HepG2 (cell line): Measurements from ENCODE around the gene B4GALT5. TPM values are rescaled to one million over a fixed set of nuclear protein-coding genes. Genes with fewer than 3 reads are reported as not detected.
A peak's percentile ranks its signal among the peaks of the same experiment; 100 is the strongest.

Source experiments
- ATAC-seq: fragments of 200-7000 bp; cut with Tn5 transposase; 3 replicates; pipeline ENCODE4 v1.9.1; 2020; ENCODE audit warnings: mild to moderate bottlenecking, moderate library complexity
- BruUV-seq: library from RNA; stranded (reverse); fragments of 400-500 nt; replicated peaks from 2 replicates; lab custom pipeline; 2021; lab: Mats Ljungman, UMichigan
- CTCF ChIA-PET: fragments of 300-600 bp; formaldehyde crosslinking; extraction: SDS; loops from one replicate; lab custom pipeline; 2021; ENCODE audit warnings: low total read pairs, inconsistent platforms, low intra/inter-chr PET ratio; lab: Yijun Ruan, JAX
- POLR2A ChIA-PET: fragments of 350-600 bp; sonication (Branson Sonifier 250); formaldehyde crosslinking; loops from one replicate; lab custom pipeline; 2020; ENCODE audit warnings: antibody characterized with exemption, inconsistent platforms; lab: Yijun Ruan, JAX
- DNase-seq: peaks from one replicate; pipeline ENCODE4 v3.0.0-alpha.2; 2015; ENCODE audit warnings: low spot score
- FAIRE-seq: peaks from 3 replicates; lab custom pipeline; 2011; peaks lifted over from hg19 to GRCh38; lab: Jason Lieb, UNC
- H2AFZ ChIP-seq: one replicate; pipeline ENCODE4 v1.6.1; 2011; ENCODE audit warnings: low read length, inconsistent platforms
- H3K27ac ChIP-seq: fragments of 300-600 bp; 3 replicates; pipeline ENCODE4 v1.8.0; 2011; ENCODE audit warnings: mixed run types, mild to moderate bottlenecking, mixed read lengths, low read length, inconsistent platforms; ENCODE audit not compliant: insufficient read depth; ENCODE audit errors: extremely low read length
- H3K27me3 ChIP-seq, 2 experiments: fragments of 200-600 bp in 1 of 2; 2 replicates in 1 of 2; 3 replicates in 1 of 2; pipeline versions ENCODE4 v1.6.0 to v1.8.0; 2011; ENCODE audit warnings: low read length in 2 of 2, mild to moderate bottlenecking in 2 of 2, moderate library complexity in 2 of 2, inconsistent platforms in 1 of 2; ENCODE audit not compliant: insufficient read depth in 2 of 2, control insufficient read depth in 1 of 2
- H3K36me3 ChIP-seq, 2 experiments: fragments of 200-600 bp in 1 of 2; replicated peaks in 1 of 2; 2 replicates in 1 of 2; 3 replicates in 1 of 2; pipeline versions ENCODE4 v1.5.1 to v1.8.0; 2011; ENCODE audit warnings: low read length in 2 of 2, inconsistent platforms in 1 of 2; ENCODE audit not compliant: insufficient read depth in 2 of 2, control insufficient read depth in 1 of 2
- H3K4me1 ChIP-seq: 2 replicates; pipeline ENCODE4 v1.5.1; 2012; ENCODE audit warnings: low read length, inconsistent platforms; ENCODE audit not compliant: insufficient read depth
- H3K4me2 ChIP-seq: 2 replicates; pipeline ENCODE4 v1.6.0; 2011; ENCODE audit warnings: low read depth, low read length, inconsistent platforms
- H3K4me3 ChIP-seq, 3 experiments: fragments of 200-600 bp in 1 of 3; sonication (generic), shearing (Covaris generic) in 1 of 3; replicated peaks in 1 of 3; 2 replicates each; pipeline ENCODE4 v1.5.1; 2011 to 2016; ENCODE audit warnings: low read length in 3 of 3, inconsistent platforms in 2 of 3, low read depth in 2 of 3, mild to moderate bottlenecking in 2 of 3, control low read depth in 1 of 3, mixed read lengths in 1 of 3; ENCODE audit not compliant: insufficient read depth in 1 of 3
- H3K79me2 ChIP-seq: one replicate; pipeline ENCODE4 v1.6.1; 2011; ENCODE audit warnings: low read length, inconsistent platforms; ENCODE audit not compliant: insufficient read depth
- H3K9ac ChIP-seq: 2 replicates; pipeline ENCODE4 v1.6.0; 2011; ENCODE audit warnings: mild to moderate bottlenecking, low read depth, low read length, inconsistent platforms; ENCODE audit not compliant: insufficient read depth
- H3K9me3 ChIP-seq: 2 replicates; pipeline ENCODE4 v1.5.1; 2012; ENCODE audit warnings: mild to moderate bottlenecking, low read length
- H4K20me1 ChIP-seq: 2 replicates; pipeline ENCODE4 v1.6.0; 2011; ENCODE audit warnings: inconsistent platforms, mild to moderate bottlenecking, low read length, moderate library complexity; ENCODE audit not compliant: insufficient read depth
- CHCHD3 ChIP-seq: sonication (generic); formaldehyde crosslinking; IDR thresholded peaks from 2 replicates; pipeline ENCODE4 v1.8.0; 2022; ENCODE audit warnings: mild to moderate bottlenecking, missing genetic modification reagents, moderate library complexity
- CHD2 ChIP-seq: IDR thresholded peaks from 2 replicates; pipeline ENCODE4 v1.6.1; 2011; ENCODE audit warnings: low read depth, low read length, improper control_type of control experiment
- ELF4 ChIP-seq: sonication (generic); formaldehyde crosslinking; IDR thresholded peaks from 2 replicates; pipeline ENCODE4 v1.5.0; 2020; ENCODE audit warnings: missing genetic modification reagents, mild to moderate bottlenecking, moderate library complexity, borderline replicate concordance
- ERF ChIP-seq: IDR thresholded peaks from 2 replicates; pipeline ENCODE4 v1.6.1; 2018; ENCODE audit warnings: missing biosample characterization, missing genetic modification reagents
- ETS1 ChIP-seq: sonication (generic); formaldehyde crosslinking; IDR thresholded peaks from 2 replicates; pipeline ENCODE4 v1.4.0; 2020; ENCODE audit warnings: missing genetic modification reagents
- RAD21 ChIP-seq: fragments of 450-650 bp; formaldehyde crosslinking; IDR thresholded peaks from 2 replicates; pipeline ENCODE4 v1.5.0; 2020; ENCODE audit warnings: mild to moderate bottlenecking
- TAF15 ChIP-seq: fragments of 200-400 bp; formaldehyde crosslinking; IDR thresholded peaks from one replicate; pipeline ENCODE4 v1.6.1; 2018; ENCODE audit warnings: mild to moderate bottlenecking, low read depth, low read length; ENCODE audit not compliant: poor library complexity, severe bottlenecking
- ZBTB25 ChIP-seq: IDR thresholded peaks from 2 replicates; pipeline ENCODE4 v1.6.1; 2018; ENCODE audit warnings: missing genetic modification reagents
- ZBTB8A ChIP-seq: sonication (generic); formaldehyde crosslinking; IDR thresholded peaks from 2 replicates; pipeline ENCODE4 v1.4.0; 2020; ENCODE audit warnings: mild to moderate bottlenecking, low read depth, missing genetic modification reagents, borderline replicate concordance
- ZIK1 ChIP-seq: sonication (generic); formaldehyde crosslinking; IDR thresholded peaks from 2 replicates; pipeline ENCODE4 v1.5.0; 2020; ENCODE audit warnings: mild to moderate bottlenecking, low read depth, missing genetic modification reagents, borderline replicate concordance
- ZNF563 ChIP-seq: sonication (generic); formaldehyde crosslinking; IDR thresholded peaks from 2 replicates; pipeline ENCODE4 v1.8.0; 2022; ENCODE audit warnings: mild to moderate bottlenecking, moderate library complexity, missing genetic modification reagents
- ZNF704 ChIP-seq: sonication (generic); formaldehyde crosslinking; IDR thresholded peaks from 2 replicates; pipeline ENCODE4 v1.8.1; 2023; ENCODE audit warnings: mild to moderate bottlenecking, inconsistent platforms, moderate library complexity, missing genetic modification reagents, borderline replicate concordance
- WGBS: methylation state at CpG from one replicate; pipeline ENCODE4 v1.1.6; 2017; ENCODE audit warnings: low lambda C conversion rate; 5-methylcytosine and 5-hydroxymethylcytosine counted together
- in situ Hi-C: cut with HindIII; loops from 2 replicates; pipeline ENCODE4 v1.10.0; 2017; ENCODE audit warnings: low pct_unique_long_range_greater_than_20kb; ENCODE audit not compliant: extremely low pct_ligation_motif_present
- intact Hi-C: fragments of 100-400 bp; cut with micrococcal nuclease; formaldehyde crosslinking; loops from one replicate; pipeline ENCODE4 v1.10.0; 2022; ENCODE audit not compliant: unreplicated experiment
- polyA plus RNA-seq, 8 experiments: library from polyadenylated mRNA; depleted of rRNA in 3 of 8; stranded (reverse) in 7 of 8; unstranded in 1 of 8; fragments of >200 nt; fragmentation: Illumina TruSeq in 4 of 8; extraction: Trizol in 4 of 8; gene quantifications; 2 replicates each; pipeline versions ENCODE4 v1.2.1 to v1.2.3, GENCODE V29; 2011 to 2016; ENCODE audit warnings: low read depth in 4 of 8, missing spikeins in 1 of 8, mixed read lengths in 1 of 8; ENCODE audit not compliant: insufficient read depth in 1 of 8
- total RNA-seq, 5 experiments: library from RNA; depleted of rRNA; stranded (reverse); fragments of >200 nt; fragmentation: Illumina TruSeq; extraction: Trizol; gene quantifications; 2 replicates each; pipeline ENCODE4 v1.2.3, GENCODE V29; 2016; ENCODE audit warnings: low read depth in 1 of 5
- TF ChIP-seq, protein P1 (sequence below): sonication (generic); formaldehyde crosslinking; IDR thresholded peaks from 2 replicates; pipeline ENCODE4 v1.4.0; 2020; ENCODE audit warnings: missing genetic modification reagents, borderline replicate concordance
- TF ChIP-seq, protein P2 (sequence below): sonication (generic); formaldehyde crosslinking; IDR thresholded peaks from 2 replicates; pipeline ENCODE4 v1.4.0; 2020; ENCODE audit warnings: mild to moderate bottlenecking, missing genetic modification reagents

Gene B4GALT5
- total and polyA plus RNA-seq, 2 of the 13 experiments (the other 11 are each of a cell fraction or from before 2014, with no cell fraction given) = 27.3 to 30.9 TPM

GRCh38 chr20:49690899-49691620 lies 22.6 kb downstream of the B4GALT5 start:
- H3K27ac ChIP-seq = peak overlapping the region; percentile 82
- TF ChIP-seq ZBTB8A (no peak), CHCHD3 (CRISPR knock-in tag) (no peak), ETS1 (CRISPR knock-in tag) (no peak), TAF15 (no peak), RAD21 (peak; percentile 45), ZBTB25 (CRISPR knock-in tag) (peak; percentile 85), ZNF563 (CRISPR knock-in tag) (0 out of 2 replicates have a peak, but pooled peaks have one; percentile 40), ERF (CRISPR knock-in tag) (peak; percentile 83; the same call in 1 of the 2 replicates), ZNF704 (no peak), ZIK1 (CRISPR knock-in tag) (no peak), CHD2 (no peak), ELF4 (CRISPR knock-in tag) (0 out of 2 replicates have a peak, but pooled peaks have one; percentile 54)
- TF ChIP-seq, protein P1, sequence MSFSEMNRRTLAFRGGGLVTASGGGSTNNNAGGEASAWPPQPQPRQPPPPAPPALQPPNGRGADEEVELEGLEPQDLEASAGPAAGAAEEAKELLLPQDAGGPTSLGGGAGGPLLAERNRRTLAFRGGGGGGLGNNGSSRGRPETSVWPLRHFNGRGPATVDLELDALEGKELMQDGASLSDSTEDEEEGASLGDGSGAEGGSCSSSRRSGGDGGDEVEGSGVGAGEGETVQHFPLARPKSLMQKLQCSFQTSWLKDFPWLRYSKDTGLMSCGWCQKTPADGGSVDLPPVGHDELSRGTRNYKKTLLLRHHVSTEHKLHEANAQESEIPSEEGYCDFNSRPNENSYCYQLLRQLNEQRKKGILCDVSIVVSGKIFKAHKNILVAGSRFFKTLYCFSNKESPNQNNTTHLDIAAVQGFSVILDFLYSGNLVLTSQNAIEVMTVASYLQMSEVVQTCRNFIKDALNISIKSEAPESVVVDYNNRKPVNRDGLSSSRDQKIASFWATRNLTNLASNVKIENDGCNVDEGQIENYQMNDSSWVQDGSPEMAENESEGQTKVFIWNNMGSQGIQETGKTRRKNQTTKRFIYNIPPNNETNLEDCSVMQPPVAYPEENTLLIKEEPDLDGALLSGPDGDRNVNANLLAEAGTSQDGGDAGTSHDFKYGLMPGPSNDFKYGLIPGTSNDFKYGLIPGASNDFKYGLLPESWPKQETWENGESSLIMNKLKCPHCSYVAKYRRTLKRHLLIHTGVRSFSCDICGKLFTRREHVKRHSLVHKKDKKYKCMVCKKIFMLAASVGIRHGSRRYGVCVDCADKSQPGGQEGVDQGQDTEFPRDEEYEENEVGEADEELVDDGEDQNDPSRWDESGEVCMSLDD (CRISPR knock-in tag) = 0 out of 2 replicates have a peak, but pooled peaks have one; percentile 50
- TF ChIP-seq, protein P2, sequence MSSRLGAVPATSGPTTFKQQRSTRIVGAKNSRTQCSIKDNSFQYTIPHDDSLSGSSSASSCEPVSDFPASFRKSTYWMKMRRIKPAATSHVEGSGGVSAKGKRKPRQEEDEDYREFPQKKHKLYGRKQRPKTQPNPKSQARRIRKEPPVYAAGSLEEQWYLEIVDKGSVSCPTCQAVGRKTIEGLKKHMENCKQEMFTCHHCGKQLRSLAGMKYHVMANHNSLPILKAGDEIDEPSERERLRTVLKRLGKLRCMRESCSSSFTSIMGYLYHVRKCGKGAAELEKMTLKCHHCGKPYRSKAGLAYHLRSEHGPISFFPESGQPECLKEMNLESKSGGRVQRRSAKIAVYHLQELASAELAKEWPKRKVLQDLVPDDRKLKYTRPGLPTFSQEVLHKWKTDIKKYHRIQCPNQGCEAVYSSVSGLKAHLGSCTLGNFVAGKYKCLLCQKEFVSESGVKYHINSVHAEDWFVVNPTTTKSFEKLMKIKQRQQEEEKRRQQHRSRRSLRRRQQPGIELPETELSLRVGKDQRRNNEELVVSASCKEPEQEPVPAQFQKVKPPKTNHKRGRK = no peak

More at GRCh38 chr20:49690899-49691620, 22.6 kb downstream of the B4GALT5 start:
- Histone ChIP-seq H3K36me3 (peaks cover 0 to 4% of the 10 kb centered on the region in 2 experiments; a peak in 2 of 5 replicates), H3K27me3 (no peaks in the 10 kb centered on the region), H3K79me2 (peaks cover 97% of the 10 kb centered on the region), H3K4me2 (peak overlapping the region; percentile 75), H3K9ac (peak overlapping the region; percentile 58), H4K20me1 (peaks cover 9% of the 10 kb centered on the region; the same call in 1 of the 2 replicates), H3K4me1 (peaks cover 99% of the 10 kb centered on the region), H3K4me3 (peak overlapping the region; percentile 35 to 55 (median 36)), H2AFZ (no peak overlapping the region), H3K9me3 (no peaks in the 10 kb centered on the region)
- ChIA-PET CTCF (no interaction called here), POLR2A (interaction anchor here (0.6 to 3.5 kb wide), 16 partner anchors 9 to 225 kb away, joined by 3 to 35 read pairs (median 4); partner anchors contain the start of genes SLC9A8 and SPATA2)
- under 1% methylated on average over 9 of the region's 9 CpGs for WGBS
- DNase-seq (peak; percentile 96), ATAC-seq (peak; percentile 91), FAIRE-seq (peak; percentile 89)
- no TSS peak for BruUV-seq
- intact Hi-C loops (loop anchor here (1.0 to 2.0 kb wide), 2 partner anchors 16 to 18 kb away; no protein-coding TSS in a partner anchor), in situ Hi-C loops (no loop called here)
